Suprapubic skin (tissue), 4 donors: Measurements from ENCODE around the gene ULBP2.

Source experiments
- POLR2A ChIP-seq, 2 donors: fragments of 450-650 bp; IDR thresholded peaks; one replicate each; pipeline ENCODE4 v1.6.1; 2017; ENCODE audit warnings: antibody characterized with exemption in 2 of 2, mild to moderate bottlenecking in 2 of 2, moderate library complexity in 2 of 2
- POLR2AphosphoS5 ChIP-seq, 3 donors: sonication (generic); formaldehyde crosslinking; IDR thresholded peaks; one replicate each; pipeline ENCODE4 v1.6.1; 2017; ENCODE audit warnings: antibody characterized with exemption in 3 of 3
- TF ChIP-seq, protein P1 (sequence below), 2 donors: fragments of 200-600 bp in 1 of 2; fragments of 450-650 bp in 1 of 2; sonication (generic) in 1 of 2; IDR thresholded peaks; one replicate each; pipeline ENCODE4 v1.5.1; 2016 to 2019; ENCODE audit warnings: antibody characterized with exemption in 2 of 2, mild to moderate bottlenecking in 1 of 2, moderate library complexity in 1 of 2

DNA sequence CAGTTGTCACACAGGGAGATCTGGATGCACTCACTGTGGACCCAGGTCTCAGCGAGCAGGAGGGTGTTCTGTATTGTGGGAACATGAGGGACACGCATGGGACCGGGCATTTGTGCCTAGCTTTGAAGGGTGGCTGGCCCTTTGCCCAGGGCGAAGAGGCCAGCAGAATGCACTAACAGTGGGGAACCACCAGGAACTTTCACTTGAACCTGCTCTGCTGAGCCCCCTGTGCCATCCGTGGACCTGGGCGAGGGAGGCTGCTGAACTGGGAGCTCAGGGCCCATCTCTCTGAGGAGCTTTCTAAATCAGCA, 1.2 kb upstream of the ULBP2 start:
- TF ChIP-seq, protein P1, sequence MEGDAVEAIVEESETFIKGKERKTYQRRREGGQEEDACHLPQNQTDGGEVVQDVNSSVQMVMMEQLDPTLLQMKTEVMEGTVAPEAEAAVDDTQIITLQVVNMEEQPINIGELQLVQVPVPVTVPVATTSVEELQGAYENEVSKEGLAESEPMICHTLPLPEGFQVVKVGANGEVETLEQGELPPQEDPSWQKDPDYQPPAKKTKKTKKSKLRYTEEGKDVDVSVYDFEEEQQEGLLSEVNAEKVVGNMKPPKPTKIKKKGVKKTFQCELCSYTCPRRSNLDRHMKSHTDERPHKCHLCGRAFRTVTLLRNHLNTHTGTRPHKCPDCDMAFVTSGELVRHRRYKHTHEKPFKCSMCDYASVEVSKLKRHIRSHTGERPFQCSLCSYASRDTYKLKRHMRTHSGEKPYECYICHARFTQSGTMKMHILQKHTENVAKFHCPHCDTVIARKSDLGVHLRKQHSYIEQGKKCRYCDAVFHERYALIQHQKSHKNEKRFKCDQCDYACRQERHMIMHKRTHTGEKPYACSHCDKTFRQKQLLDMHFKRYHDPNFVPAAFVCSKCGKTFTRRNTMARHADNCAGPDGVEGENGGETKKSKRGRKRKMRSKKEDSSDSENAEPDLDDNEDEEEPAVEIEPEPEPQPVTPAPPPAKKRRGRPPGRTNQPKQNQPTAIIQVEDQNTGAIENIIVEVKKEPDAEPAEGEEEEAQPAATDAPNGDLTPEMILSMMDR (IDR thresholded peaks at IDR 0.05): no peak
- TF ChIP-seq POLR2A (IDR thresholded peaks at IDR 0.05) (no peak), POLR2AphosphoS5 (IDR thresholded peaks at IDR 0.05) (no peak)
